GM13976 (cell line): ENCODE measurements around the gene PDE4D.
"Not testable (repeated sequence)": the region's sequence is repeated elsewhere in the genome, so short reads cannot be mapped to it uniquely, and the experiment has no call there.

Experiments
- DNase-seq: peaks from one replicate; pipeline ENCODE4 v3.0.0; 2012; ENCODE audit warnings: low spot score
- in situ Hi-C: fragments of 300-500 bp; cut with MboI; formaldehyde crosslinking; loops from one replicate; pipeline ENCODE4 v1.12.0; 2022; ENCODE audit warnings: low sequenced_read_pairs, mixed read lengths, inconsistent platforms; ENCODE audit not compliant: unreplicated experiment
- TF ChIP-seq, protein P1 (sequence below): IDR thresholded peaks from 2 replicates; pipeline ENCODE4 v1.5.1; 2012; ENCODE audit warnings: borderline replicate concordance, mild to moderate bottlenecking; ENCODE audit not compliant: insufficient read depth; ENCODE audit errors: extremely low read depth, missing control alignments, control extremely low read depth

Gene PDE4D

DNA sequence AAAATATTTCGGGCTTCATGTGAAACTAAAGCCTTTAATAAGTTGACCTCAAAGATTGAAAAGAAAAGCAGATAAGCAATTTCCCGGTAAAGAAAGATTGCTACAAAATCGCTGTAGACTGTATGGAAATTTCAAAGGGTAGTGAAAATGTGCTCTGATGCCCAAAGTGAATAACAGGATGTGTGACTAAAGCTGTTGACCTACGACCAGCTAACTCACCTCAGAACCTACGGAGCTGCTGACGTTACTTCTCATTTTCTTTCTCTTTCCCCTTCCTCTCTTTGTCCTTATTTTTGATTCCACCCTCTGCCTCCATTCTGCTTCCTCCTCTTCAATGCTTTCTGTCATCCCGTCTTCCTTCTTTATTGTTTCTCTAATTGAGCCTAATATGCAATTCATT lies 103.2 kb downstream of the PDE4D start:
- DNase-seq = peak; percentile 18
- TF ChIP-seq, protein P1, sequence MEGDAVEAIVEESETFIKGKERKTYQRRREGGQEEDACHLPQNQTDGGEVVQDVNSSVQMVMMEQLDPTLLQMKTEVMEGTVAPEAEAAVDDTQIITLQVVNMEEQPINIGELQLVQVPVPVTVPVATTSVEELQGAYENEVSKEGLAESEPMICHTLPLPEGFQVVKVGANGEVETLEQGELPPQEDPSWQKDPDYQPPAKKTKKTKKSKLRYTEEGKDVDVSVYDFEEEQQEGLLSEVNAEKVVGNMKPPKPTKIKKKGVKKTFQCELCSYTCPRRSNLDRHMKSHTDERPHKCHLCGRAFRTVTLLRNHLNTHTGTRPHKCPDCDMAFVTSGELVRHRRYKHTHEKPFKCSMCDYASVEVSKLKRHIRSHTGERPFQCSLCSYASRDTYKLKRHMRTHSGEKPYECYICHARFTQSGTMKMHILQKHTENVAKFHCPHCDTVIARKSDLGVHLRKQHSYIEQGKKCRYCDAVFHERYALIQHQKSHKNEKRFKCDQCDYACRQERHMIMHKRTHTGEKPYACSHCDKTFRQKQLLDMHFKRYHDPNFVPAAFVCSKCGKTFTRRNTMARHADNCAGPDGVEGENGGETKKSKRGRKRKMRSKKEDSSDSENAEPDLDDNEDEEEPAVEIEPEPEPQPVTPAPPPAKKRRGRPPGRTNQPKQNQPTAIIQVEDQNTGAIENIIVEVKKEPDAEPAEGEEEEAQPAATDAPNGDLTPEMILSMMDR = no peak
- in situ Hi-C loops = no loop called here

DNA sequence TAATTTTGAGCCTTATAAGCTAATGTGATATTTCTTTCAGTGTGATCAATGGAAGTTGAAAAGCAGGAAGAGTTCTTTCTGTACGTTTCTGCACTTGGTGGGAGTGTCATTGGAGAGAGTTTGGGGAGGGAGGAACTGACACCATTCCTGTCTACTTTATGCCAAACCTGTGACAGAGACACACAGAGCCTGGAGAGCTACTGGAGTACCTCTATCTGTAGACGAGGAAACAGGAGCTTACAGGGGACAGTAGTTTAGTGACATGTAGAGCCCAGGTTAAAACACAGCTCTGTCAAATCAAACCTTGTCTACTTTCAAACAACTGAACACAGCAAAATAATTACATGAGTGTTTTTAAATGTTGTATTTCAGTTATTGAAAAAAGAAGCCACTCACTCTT lies 103.6 kb downstream of the PDE4D start:
- TF ChIP-seq, protein P1 = no peak
- in situ Hi-C loops = no loop called here

DNA sequence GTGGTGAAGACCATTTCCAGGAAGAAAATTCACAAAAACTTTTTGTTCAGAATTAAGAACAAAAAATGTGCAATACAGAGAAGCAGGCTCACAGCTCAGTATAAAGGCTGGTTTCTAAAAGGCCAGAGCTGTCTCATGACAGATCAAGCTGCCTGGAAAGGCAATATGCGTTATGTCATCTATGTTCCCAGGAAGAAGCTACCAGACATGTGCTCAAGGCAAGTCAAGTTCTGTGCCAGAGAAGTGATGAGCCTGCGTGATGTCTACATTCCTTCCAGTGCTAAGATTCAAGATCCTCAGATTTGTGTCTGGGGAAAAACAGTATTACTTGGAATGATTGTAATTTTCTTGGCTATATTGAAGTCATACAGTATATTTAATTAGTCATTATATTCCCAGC lies 104.3 kb downstream of the PDE4D start:
- TF ChIP-seq, protein P1 = no peak
- in situ Hi-C loops = no loop called here
- no peak for DNase-seq

More for the DNA sequence above, 103.6 kb downstream of the PDE4D start:
- DNase-seq = no peak

DNA sequence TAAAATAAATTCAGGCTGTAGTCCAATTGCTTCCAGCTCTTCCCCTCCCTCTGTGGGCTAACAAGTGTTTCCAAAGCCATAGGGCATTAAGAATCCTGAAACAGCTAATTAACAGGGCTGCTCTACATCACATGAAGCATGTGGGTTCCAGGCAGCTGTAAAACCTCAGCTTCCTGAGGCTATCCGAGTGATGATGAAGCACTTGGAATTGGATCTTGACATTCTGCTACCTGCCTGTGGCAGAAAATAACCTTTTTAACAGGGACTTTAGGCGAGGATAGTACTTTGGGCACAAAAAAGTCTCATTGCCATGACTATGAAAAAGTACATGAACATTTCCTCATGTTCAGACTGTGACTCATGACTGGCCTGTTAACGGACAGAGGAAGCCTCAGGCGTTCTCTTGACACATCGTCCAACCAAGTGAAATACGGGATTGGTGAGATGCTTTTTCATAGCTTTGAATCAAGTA lies 107.2 kb downstream of the PDE4D start:
- in situ Hi-C loops = no loop called here
- no peak for DNase-seq
- TF ChIP-seq, protein P1 = no peak

DNA sequence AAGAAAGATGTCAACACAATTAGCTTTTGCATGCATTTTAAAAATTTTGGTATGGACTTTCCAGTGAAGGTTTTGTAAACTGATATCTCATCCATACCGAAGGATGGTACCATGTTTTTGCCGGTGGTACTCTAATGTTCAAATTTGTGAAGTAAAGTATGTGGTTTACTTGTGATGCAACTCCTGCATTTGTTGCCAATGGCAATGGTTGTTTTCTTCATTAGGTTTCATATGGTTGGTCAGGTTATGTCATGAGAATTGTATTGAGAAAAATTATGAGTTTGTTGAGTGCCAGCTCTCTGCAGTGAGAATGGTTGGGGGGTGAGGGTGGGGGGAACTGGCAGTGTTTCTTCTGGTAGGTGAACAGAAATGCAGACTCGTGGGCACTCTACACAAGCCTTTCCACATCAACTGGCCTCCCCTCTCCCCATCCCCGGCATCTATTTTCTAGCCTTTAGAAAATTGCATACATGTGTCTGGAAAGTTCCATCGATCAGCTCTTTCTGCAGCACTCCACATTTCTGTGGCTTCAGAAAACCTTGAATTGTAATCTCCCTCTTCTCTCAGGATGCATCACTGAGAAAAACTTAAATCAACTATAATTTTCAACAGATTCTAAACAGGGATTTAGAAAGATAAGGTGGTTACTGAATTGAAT lies 107.7 kb downstream of the PDE4D start:
- TF ChIP-seq, protein P1 = no peak
- in situ Hi-C loops = no loop called here
- no peak for DNase-seq

DNA sequence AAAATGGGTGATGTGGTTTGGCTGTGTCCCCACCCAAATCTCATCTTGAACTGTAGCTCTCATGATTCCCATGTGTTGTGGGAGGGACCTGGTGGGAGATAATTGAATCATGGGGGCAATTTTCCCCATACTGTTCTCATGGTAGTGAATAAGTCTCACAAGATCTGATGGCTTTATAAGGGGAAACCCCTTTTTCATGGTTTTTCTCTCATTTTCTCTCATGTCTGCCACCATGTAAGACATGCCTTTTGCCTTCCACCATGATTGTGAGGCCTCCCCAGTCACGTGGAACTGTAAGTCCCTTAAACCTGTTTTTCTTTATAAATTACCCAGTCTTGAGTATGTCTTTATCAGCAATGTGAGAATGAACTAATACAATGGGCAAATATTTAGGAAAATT lies 108.8 kb downstream of the PDE4D start:
- DNase-seq, in situ Hi-C loops: not testable (repeated sequence)

DNA sequence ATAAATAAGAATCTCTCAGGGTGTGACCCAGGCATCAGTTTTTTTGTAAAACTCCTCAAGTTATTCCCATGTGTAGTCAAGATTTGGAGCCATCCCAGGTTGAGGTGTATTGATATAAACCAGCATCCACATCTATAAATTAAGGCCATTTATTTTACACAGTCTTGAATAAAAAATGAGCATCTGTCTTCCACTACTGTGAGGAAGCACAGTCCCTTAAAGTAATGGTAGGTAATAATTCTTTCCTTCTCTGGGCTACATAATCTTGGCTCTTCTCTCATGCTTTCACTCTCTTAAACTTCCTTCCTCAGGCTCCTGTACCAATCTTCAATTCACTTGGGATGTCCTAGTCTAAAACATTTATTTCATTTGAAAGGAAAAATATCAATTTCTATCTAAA lies 110.3 kb downstream of the PDE4D start:
- TF ChIP-seq, protein P1 = no peak
- DNase-seq = no peak
- in situ Hi-C loops = no loop called here
